MM.1S (cell line): ENCODE measurements around the gene BBIP1.

Experiments
- DNase-seq: peaks from one replicate; pipeline ENCODE4 v3.0.0-alpha.2; 2015
- H2AFZ ChIP-seq: fragments of 300-600 bp; sonication (generic); 2 replicates; pipeline ENCODE4 v1.6.0; 2016; ENCODE audit warnings: antibody characterized with exemption, low read length
- H3F3A ChIP-seq: fragments of 300-600 bp; sonication (generic); 2 replicates; pipeline ENCODE4 v1.6.1; 2016; ENCODE audit warnings: mild to moderate bottlenecking, antibody characterized with exemption, low read length, moderate library complexity, mixed read lengths; ENCODE audit not compliant: insufficient read depth
- H3K27ac ChIP-seq: fragments of 300-600 bp; sonication (generic); 2 replicates; pipeline ENCODE4 v1.5.1; 2016; ENCODE audit warnings: mild to moderate bottlenecking, low read length
- H3K27me3 ChIP-seq: fragments of 300-600 bp; sonication (generic); replicated peaks from 2 replicates; pipeline ENCODE4 v1.6.0; 2016; ENCODE audit warnings: low read length; ENCODE audit not compliant: insufficient read depth
- H3K36me3 ChIP-seq: fragments of 300-600 bp; sonication (generic); replicated peaks from 2 replicates; pipeline ENCODE4 v1.6.1; 2016; ENCODE audit warnings: mild to moderate bottlenecking, low read length, mixed read lengths; ENCODE audit not compliant: insufficient read depth
- H3K4me1 ChIP-seq: fragments of 300-600 bp; sonication (generic); 2 replicates; pipeline ENCODE4 v1.6.1; 2016; ENCODE audit warnings: low read length, mixed read lengths
- H3K4me2 ChIP-seq: fragments of 300-600 bp; sonication (generic); 2 replicates; pipeline ENCODE4 v1.6.0; 2016; ENCODE audit warnings: low read depth, low read length
- H3K4me3 ChIP-seq: fragments of 300-600 bp; sonication (generic); 2 replicates; pipeline ENCODE4 v1.5.1; 2016; ENCODE audit warnings: low read length, mixed read lengths
- H3K79me2 ChIP-seq: fragments of 300-600 bp; sonication (generic); 2 replicates; pipeline ENCODE4 v1.6.1; 2016; ENCODE audit warnings: mixed run types, low read length, mixed read lengths
- H3K9ac ChIP-seq: fragments of 300-600 bp; sonication (generic); 2 replicates; pipeline ENCODE4 v1.6.1; 2016; ENCODE audit warnings: low read length, mixed read lengths
- H3K9me2 ChIP-seq: fragments of 300-600 bp; sonication (generic); replicated peaks from 2 replicates; pipeline ENCODE4 v1.6.1; 2016; ENCODE audit warnings: mild to moderate bottlenecking, low read length, mixed read lengths; ENCODE audit not compliant: insufficient read depth
- H3K9me3 ChIP-seq: fragments of 300-600 bp; sonication (generic); replicated peaks from 2 replicates; pipeline ENCODE4 v1.6.1; 2016; ENCODE audit warnings: mild to moderate bottlenecking, low read length, mixed read lengths; ENCODE audit not compliant: insufficient read depth
- H4K20me1 ChIP-seq: fragments of 300-600 bp; sonication (generic); 2 replicates; pipeline ENCODE4 v1.6.1; 2016; ENCODE audit warnings: mild to moderate bottlenecking, low read length, moderate library complexity, mixed read lengths; ENCODE audit not compliant: insufficient read depth
- CTCF ChIP-seq: fragments of 300-600 bp; sonication (generic); IDR thresholded peaks from 2 replicates; pipeline ENCODE4 v1.5.1; 2016; ENCODE audit warnings: antibody characterized with exemption, low read length, mixed read lengths
- EZH2 ChIP-seq: fragments of 300-600 bp; sonication (generic); optimal IDR thresholded peaks from 2 replicates; pipeline ENCODE3; 2017; ENCODE audit warnings: low read depth, mild to moderate bottlenecking, antibody characterized with exemption, low read length, mixed read lengths
- EZH2phosphoT487 ChIP-seq: fragments of 300-600 bp; sonication (generic); IDR thresholded peaks from 2 replicates; pipeline ENCODE4 v1.6.1; 2018; ENCODE audit warnings: antibody characterized with exemption, low read length

Gene BBIP1

GRCh38 chr10:110893559-110894179 lies 25.3 kb downstream of the BBIP1 start:
- Histone ChIP-seq H4K20me1 (no peaks in the 10 kb centered on the region), H3K9me2 (no peaks in the 10 kb centered on the region), H3K27ac (no peak overlapping the region), H3K4me2 (no peak overlapping the region), H3K9ac (no peak overlapping the region), H3K4me3 (no peak overlapping the region), H3K36me3 (no peaks in the 10 kb centered on the region; the same call in 1 of the 2 replicates), H3K27me3 (no peaks in the 10 kb centered on the region), H3K4me1 (no peaks in the 10 kb centered on the region), H3F3A (no peaks in the 10 kb centered on the region; the same call in 1 of the 2 replicates), H2AFZ (no peak overlapping the region), H3K79me2 (no peaks in the 10 kb centered on the region), H3K9me3 (no peaks in the 10 kb centered on the region)
- TF ChIP-seq EZH2phosphoT487 (no peak), CTCF (peak; percentile 61)
- DNase-seq = peak; percentile 75

GRCh38 chr10:110892602-110893288 lies 26.2 kb downstream of the BBIP1 start:
- Histone ChIP-seq H3K9me2 (no peaks in the 10 kb centered on the region), H3K9ac (no peak overlapping the region), H3K36me3 (no peaks in the 10 kb centered on the region; the same call in 1 of the 2 replicates), H4K20me1 (no peaks in the 10 kb centered on the region), H2AFZ (no peak overlapping the region), H3K4me1 (no peaks in the 10 kb centered on the region), H3K27ac (no peak overlapping the region), H3F3A (no peaks in the 10 kb centered on the region; the same call in 1 of the 2 replicates), H3K9me3 (no peaks in the 10 kb centered on the region), H3K27me3 (no peaks in the 10 kb centered on the region), H3K79me2 (no peaks in the 10 kb centered on the region), H3K4me3 (no peak overlapping the region), H3K4me2 (no peak overlapping the region)
- no peak for TF ChIP-seq EZH2
- no peak for TF ChIP-seq EZH2phosphoT487
- no peak for TF ChIP-seq CTCF
- no peak for DNase-seq

GRCh38 chr10:110887560-110887959 lies 31.4 kb downstream of the BBIP1 start:
- Histone ChIP-seq H3K79me2 (no peaks in the 10 kb centered on the region), H3K4me1 (peaks cover 10% of the 10 kb centered on the region), H3K9ac (no peak overlapping the region), H3F3A (peaks cover 4% of the 10 kb centered on the region), H2AFZ (no peak overlapping the region), H3K27ac (no peak overlapping the region), H3K4me3 (no peak overlapping the region), H3K9me2 (no peaks in the 10 kb centered on the region), H3K36me3 (peaks cover 6% of the 10 kb centered on the region; the same call in 1 of the 2 replicates), H3K27me3 (no peaks in the 10 kb centered on the region), H3K4me2 (no peak overlapping the region), H3K9me3 (no peaks in the 10 kb centered on the region), H4K20me1 (no peaks in the 10 kb centered on the region)
- TF ChIP-seq EZH2 (no peak), CTCF (no peak)
- no peak for DNase-seq
